ENCODE data around the gene DPP9.
A peak's percentile ranks its signal among the peaks of the same experiment; 100 is the strongest.
"Not testable (repeated sequence)": the region's sequence is repeated elsewhere in the genome, so short reads cannot be mapped to it uniquely, and the experiment has no call there.

Gene DPP9

DNA sequence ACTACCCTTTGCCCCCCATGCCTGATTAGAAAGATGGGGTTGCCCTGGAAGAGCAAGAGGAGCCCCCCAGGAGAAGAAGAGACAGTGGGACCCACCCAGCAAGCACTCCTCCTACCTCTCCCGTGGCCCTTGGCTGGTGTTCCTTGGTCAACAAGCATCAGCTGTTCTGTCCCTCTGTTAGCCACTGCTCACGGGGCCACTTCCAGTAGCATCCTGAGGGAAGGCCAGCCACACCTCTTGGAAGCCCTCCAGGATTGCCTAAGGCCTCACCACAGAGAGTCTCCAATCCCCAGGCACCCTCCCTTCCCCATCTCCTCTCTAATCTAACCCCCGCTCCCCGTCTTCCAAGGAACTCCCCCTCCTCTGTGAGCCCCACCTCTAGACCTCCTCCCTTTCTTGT, 15.1 kb upstream of the DPP9 start:
- DNase-seq: no peak

DNA sequence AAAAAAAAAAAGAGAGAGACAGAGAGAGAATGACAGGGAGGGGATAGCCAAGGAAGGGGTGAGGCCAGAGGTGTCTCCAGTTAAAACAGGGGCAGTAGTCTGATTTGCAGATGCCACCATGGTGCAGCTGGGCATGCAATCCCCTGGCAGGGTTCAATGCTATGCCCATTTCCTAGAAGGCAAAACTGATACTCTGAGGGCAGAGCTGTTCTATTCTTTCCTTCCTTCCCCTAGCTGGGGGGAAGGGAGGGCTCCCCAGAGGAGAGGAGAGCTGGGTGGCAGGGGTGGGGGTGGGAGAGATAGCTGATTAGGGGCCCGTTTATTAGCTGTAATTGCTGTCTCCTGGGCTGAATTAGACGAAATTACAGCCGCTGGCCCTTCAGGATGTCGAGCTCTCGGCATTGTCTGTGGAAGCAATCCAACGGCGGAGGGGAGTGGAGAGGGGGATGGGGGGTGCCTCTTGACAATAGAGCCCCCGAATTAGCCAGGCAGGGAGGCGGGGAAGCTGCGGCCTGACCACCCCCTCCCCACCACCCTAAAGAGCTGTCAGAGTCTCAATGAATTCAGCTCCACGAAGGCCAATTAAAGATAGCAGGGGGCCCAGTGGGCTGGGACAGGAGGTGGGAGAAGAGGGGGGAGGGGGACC, 14.4 kb upstream of the DPP9 start:
- DNase-seq: no peak

DNA sequence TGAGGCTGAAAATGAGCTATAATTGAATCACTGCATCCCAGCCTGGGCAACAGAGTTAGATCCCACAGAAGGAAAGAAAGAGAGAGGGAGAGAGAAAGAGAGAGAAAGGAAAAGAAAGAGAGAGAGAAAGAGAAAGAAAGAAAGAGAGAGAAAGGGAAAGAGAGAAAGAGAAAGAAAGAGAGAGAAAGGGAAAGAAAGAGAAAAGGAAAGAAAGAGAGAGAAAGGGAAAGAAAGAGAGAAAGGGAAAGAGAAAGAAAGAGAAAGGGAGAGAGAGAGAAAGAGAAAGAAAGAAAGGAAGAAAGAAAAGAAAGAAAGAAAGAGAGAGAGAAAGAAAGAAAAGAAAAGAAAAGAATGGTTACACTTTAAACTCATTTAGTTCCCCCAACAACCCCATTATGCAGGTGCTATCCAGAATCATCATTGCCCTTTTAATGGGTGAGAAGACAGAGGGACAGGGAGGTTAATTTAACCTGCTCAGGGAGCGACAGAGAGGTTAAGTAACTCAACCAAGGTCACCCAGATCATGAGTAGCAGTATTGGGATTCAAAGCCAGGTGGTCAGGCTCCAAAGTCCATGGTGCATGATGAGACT, 10.2 kb upstream of the DPP9 start:
- no peak for DNase-seq

- DNase-seq: peak; percentile 41
Measured at GRCh38 chr19:4732680-4733114, 9.1 kb upstream of the DPP9 start.

- peak; percentile 65 for DNase-seq
Measured at GRCh38 chr19:4730740-4731171, 7.1 kb upstream of the DPP9 start.

- no peak for DNase-seq
Measured at GRCh38 chr19:4728871-4729270, 5.2 kb upstream of the DPP9 start.

- DNase-seq: peak; percentile 8
Measured at GRCh38 chr19:4722671-4723594, 709 bp downstream of the DPP9 start.

GRCh38 chr19:4721196-4721595, 2.4 kb downstream of the DPP9 start:
- DNase-seq: no peak

DNA sequence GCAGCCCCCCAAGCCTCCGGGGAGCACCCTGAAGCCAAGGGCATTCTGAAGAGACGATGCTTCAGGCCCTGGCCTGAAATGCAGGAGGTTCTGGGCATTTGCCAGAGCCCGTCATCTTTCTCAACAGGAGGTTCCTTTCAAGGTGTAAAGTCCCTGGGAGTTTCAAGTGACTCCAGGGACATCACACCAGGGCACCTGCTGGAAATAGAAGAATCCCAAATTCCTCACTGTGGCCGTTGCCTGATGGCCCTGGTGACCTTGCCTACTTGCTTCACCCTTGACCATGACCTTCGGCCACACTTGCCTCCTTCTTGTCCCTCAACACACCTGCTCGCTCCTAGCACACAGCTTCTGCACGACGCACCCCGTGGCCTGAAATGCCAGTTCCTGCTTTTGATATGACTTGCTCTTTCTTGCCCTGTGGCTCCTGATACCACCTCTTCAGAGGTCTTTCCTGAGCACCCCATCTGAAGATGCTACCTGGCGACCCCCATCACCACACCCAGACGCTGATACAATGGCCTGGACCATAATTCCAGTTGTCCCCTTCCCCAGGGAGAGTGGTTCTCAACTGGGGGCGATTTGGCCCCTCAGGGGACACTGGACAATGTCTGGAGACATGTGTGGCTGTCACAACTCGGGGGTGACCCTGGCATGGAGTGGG, 3.5 kb downstream of the DPP9 start:
- DNase-seq: no peak

- DNase-seq: no peak
Measured at GRCh38 chr19:4719499-4719866, 4.2 kb downstream of the DPP9 start.

DNA sequence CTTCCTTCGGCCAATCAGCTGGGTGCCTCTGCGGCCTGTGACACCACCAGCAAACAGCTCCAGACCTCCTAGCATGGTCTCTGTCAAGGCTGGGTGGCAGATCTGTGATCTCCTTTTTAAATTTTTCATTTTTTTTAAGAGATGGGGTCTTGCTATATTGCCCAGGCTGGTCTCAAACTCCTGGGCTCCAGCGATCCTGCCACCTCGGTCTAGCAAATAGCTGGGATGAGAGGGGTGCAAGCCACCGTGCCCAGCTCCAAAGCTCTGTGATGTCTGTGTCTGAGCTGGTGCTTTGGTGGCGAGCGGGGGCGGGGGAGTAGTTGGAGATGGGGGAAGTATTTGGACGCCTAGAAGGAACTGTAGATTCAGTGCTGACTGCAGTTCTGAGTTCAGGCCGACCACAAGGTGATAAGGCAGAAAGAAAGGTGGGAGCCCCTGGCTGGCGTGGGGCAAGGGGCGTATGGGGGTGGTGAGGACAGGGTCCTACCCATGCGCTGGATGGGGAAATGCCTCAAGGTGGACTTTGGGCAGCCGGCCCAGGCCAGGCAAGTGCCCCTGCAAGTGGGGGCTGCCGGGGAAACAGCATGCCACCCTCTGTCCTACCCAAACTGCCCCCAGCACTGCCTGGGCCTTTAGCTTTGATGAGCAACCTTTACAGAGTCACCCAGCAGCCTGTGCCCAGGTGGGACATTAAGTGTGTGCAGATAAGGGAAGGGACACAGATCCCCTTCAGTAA, 5.5 kb downstream of the DPP9 start:
- DNase-seq: no peak

- no peak for DNase-seq
Measured at GRCh38 chr19:4717191-4717965, 6.3 kb downstream of the DPP9 start.

DNA sequence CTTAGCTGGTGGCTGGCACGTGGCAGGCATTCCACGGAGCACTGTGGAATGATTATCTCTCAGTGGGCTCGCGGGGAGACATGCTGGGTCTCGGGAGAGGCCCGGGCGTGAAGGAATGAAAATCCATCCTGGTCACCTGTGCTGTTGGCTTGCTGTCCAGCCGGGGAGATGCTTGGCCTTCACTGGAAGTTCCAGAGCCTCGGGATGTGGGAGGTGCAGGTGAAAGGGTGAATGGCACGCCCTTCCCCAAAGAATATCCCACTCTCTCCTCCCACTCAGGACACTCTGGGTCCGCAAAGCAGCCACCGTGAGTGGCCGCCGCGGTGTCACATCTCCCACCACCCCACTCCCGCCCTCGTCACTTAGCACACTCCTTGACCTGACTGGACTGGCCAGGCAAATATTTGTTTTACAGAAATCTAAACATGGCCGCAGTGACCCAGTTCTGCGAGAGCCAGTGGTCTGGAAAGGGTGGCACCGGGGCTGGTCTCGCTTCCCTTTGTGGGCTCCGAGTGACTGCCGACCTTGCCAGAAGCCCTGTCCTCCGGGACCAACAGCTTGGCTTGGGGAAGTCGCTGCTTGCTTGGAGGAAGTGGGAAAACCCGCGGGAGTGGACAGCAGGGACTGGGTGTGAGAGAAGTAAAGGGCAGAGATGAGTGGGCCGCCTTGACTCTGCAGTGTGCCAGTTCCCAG, 8.0 kb downstream of the DPP9 start:
- DNase-seq: no peak

GRCh38 chr19:4715178-4715528, 8.5 kb downstream of the DPP9 start:
- DNase-seq: not testable (repeated sequence)

GRCh38 chr19:4714016-4714415, 9.6 kb downstream of the DPP9 start:
- no peak for DNase-seq

DNA sequence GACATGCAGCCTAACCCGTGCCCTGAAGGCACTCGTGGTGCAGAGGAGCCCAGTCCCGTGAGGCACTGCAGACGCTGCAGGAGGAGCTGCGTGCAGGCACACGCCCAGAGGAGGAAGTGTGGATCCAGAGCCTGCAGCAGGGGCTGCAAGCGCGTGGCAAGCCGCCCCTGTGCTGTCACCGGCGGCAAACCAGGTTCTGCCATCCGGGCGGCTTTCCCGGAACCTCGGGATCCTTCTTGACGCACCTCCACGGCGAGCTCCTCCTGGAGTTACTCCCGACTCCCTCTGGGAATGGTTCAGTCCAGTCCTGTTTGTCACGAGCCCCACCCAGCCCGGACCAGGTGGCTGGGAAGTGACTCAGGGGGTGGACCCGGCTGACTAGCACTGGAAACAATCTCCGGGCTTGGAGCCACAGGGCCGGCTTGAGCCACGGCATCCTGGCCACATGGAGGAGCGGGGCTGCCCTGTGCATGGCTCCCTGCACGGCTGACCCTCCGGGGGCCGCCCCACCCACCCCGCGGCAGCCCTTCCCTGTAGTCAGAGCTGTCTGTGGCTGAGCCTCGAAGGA, 10.2 kb downstream of the DPP9 start:
- no peak for DNase-seq

DNA sequence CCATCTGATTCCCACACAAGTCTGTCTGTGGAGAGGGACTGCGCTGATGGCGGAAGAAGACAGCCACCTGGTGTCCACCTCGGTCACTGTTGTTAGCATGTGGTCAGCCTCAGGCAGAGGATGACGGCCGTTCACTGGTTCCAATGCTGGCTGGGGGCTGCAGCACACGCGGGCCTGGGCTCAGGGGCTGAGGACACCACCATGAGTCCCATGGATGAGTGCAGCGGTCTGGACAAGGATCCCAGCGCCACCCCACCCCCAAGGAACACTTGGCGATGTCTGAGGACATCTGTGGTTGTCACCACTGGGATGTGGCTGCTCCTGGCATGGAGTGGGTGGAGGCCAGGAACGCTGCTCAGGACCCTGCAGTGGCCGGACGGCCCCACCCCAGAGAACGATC, 10.9 kb downstream of the DPP9 start:
- DNase-seq: no peak

- DNase-seq: no peak
Measured at GRCh38 chr19:4711211-4711610, 12.4 kb downstream of the DPP9 start.

DNA sequence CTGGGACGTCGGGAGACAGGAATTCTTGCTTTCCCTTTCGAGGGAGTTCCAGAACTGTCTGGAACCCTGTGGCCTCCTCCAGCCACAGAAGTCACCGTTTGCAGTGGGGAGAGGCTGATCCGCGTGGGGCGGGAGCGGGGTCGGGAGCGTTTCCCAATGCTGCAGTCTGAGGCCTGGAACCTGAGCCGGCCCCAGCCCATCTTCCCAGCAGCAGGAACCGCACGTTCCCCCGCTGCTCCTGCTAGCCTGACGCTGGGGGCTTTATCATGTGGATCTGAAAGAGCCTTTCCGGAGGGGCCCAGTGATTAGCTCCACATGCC, 13.4 kb downstream of the DPP9 start:
- DNase-seq: no peak

DNA sequence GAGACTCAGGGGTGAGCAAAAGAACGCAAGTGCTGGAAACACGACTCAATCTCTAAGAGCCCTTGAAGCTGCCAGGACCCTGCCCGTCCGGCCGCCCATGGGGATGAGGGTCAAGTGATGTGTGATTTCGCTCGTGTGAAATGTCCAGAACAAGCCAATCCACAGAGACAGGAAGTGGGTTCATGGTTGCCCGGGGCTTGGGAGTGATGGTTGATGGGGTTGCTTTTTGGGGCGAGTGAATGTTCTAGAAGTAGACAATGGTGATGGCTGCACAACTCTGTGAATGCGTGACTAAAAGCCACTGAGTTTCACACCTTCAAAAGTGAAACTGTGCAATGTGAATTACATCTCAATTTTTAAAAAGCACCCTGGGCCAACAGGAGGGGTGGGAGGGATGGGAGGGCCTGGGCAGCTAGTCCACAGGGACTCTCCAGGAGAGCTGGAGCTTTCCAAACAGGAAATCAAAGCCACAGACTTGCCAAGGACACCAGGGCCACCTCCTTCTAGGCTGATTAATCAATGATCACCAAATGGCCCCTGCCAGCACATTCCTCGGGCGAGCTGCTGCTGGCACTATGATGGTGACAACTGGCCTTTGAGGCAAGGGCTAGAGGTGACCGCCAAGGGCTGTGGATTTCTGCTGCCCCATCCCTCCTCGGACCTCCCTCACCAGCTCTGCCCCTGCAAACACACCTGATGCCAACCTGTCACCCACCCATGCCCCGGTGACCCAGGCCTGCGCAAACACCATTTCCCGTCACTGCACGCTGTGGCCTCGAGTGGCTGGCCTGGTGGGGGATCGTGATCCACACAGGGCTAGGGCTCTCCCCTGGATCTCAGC, 14.0 kb downstream of the DPP9 start:
- no peak for DNase-seq

All from stimulated activated CD4-positive, alpha-beta T cell treated with anti-CD3 and anti-CD28 coated beads, Interleukin-4, amount 100 ng/mL, for 1 hour (primary cell).